NCI-H2227 (cell line): Measurements from ENCODE around the gene B4GALT2.
A peak's percentile ranks its signal among the peaks of the same experiment; 100 is the strongest.

Experiments used
- DNase-seq: peaks from one replicate; lab custom pipeline; 2025; ENCODE audit not compliant: unreplicated experiment; lab: John Stamatoyannopoulos, UW

B4GALT2 gene

GRCh38 chr1:43946236-43947060, 32.6 kb upstream of the B4GALT2 start, which contains the start of gene IPO13:
IPO13 (plus strand) TSS chr1:43946950; CDS start chr1:43947601, 651 bp downstream.
- DNase-seq, result peak; percentile 98

GRCh38 chr1:43947061-43947873, 31.7 kb upstream of the B4GALT2 start:
- DNase-seq, result no peak

- no peak for DNase-seq
Observed at GRCh38 chr1:43947874-43948437, 31.1 kb upstream of the B4GALT2 start.

GRCh38 chr1:43949678-43950077, 29.3 kb upstream of the B4GALT2 start:
- no peak for DNase-seq

- DNase-seq, result no peak
Observed at GRCh38 chr1:43951021-43951985, 27.7 kb upstream of the B4GALT2 start.

- DNase-seq, result peak; percentile 99
Observed at GRCh38 chr1:43952731-43953346, 26.2 kb upstream of the B4GALT2 start.

GRCh38 chr1:43953361-43953760, 25.6 kb upstream of the B4GALT2 start:
- peak; percentile 39 for DNase-seq

GRCh38 chr1:43954036-43954435, 25.0 kb upstream of the B4GALT2 start:
- no peak for DNase-seq

- DNase-seq, result no peak
Observed at GRCh38 chr1:43956234-43956633, 22.8 kb upstream of the B4GALT2 start.

- DNase-seq, result no peak
Observed at GRCh38 chr1:43957407-43958040, 21.5 kb upstream of the B4GALT2 start.

GRCh38 chr1:43958351-43959255, 20.4 kb upstream of the B4GALT2 start:
- DNase-seq, result peak; percentile 12

- DNase-seq, result no peak
Observed at GRCh38 chr1:43960798-43961197, 18.2 kb upstream of the B4GALT2 start.

- DNase-seq, result no peak
Observed at GRCh38 chr1:43961692-43962091, 17.3 kb upstream of the B4GALT2 start.

- DNase-seq, result no peak
Observed at GRCh38 chr1:43962324-43962723, 16.7 kb upstream of the B4GALT2 start.

- DNase-seq, result no peak
Observed at GRCh38 chr1:43963006-43963405, 16.0 kb upstream of the B4GALT2 start.

GRCh38 chr1:43963890-43964289, 15.1 kb upstream of the B4GALT2 start:
- DNase-seq, result no peak

GRCh38 chr1:43965316-43965715, 13.7 kb upstream of the B4GALT2 start:
- no peak for DNase-seq

GRCh38 chr1:43968348-43968948, 10.6 kb upstream of the B4GALT2 start:
- DNase-seq, result no peak
